GM12872 (cell line): Measurements from ENCODE around the gene USP17L18.
"Not testable (repeated sequence)": the region's sequence is repeated elsewhere in the genome, so short reads cannot be mapped to it uniquely, and the experiment has no call there.

Experiments
- CTCF ChIP-seq: IDR thresholded peaks from 3 replicates; pipeline ENCODE4 v1.5.1; 2011; ENCODE audit warnings: low read depth, mild to moderate bottlenecking, low read length, moderate library complexity; ENCODE audit not compliant: insufficient read depth

Gene USP17L18

GRCh38 chr4:9253078-9253477 lies 4.6 kb downstream of the USP17L18 start, which contains the start of gene USP17L19:
Gene USP17L19, plus strand, starts transcription at chr4:9253378. Its CDS starts 0 bp downstream, at chr4:9253378.
- not testable (repeated sequence) for TF ChIP-seq CTCF

- not testable (repeated sequence) for TF ChIP-seq CTCF
These were observed 9.4 kb downstream of the USP17L18 start, which contains the start of gene USP17L20 for GRCh38 chr4:9257824-9258223. Gene USP17L20, plus strand, starts transcription at chr4:9258124. Its CDS starts 0 bp downstream, at chr4:9258124.

GRCh38 chr4:9262572-9262971 lies 14.1 kb downstream of the USP17L18 start, which contains the start of gene USP17L21:
Gene USP17L21, plus strand, starts transcription at chr4:9262872. Its CDS starts 0 bp downstream, at chr4:9262872.
- TF ChIP-seq CTCF, result not testable (repeated sequence)

- not testable (repeated sequence) for TF ChIP-seq CTCF
These were observed 18.9 kb downstream of the USP17L18 start, which contains the start of gene USP17L22 for GRCh38 chr4:9267319-9267718. Gene USP17L22, plus strand, starts transcription at chr4:9267619. Its CDS starts 0 bp downstream, at chr4:9267619.
